Mesendoderm (in vitro differentiated cells): ENCODE measurements around the gene RBM47.

Source experiments
- DNase-seq: peaks from one replicate; pipeline ENCODE4 v3.0.0; 2013
- H2AK5ac ChIP-seq: 2 replicates; pipeline ENCODE4 v1.6.1; 2013; ENCODE audit warnings: low read length, inconsistent platforms
- H2BK120ac ChIP-seq: 2 replicates; pipeline ENCODE4 v1.6.1; 2013; ENCODE audit warnings: low read depth, mild to moderate bottlenecking, low read length, moderate library complexity, mixed read lengths
- H2BK15ac ChIP-seq: replicated peaks from 2 replicates; pipeline ENCODE4 v1.6.1; 2013; ENCODE audit warnings: low read depth, mild to moderate bottlenecking, moderate library complexity
- H2BK5ac ChIP-seq: 2 replicates; pipeline ENCODE4 v1.6.1; 2013; ENCODE audit warnings: low read length, inconsistent platforms
- H3K18ac ChIP-seq: 2 replicates; pipeline ENCODE4 v1.6.1; 2013; ENCODE audit warnings: mild to moderate bottlenecking, low read length, mixed read lengths
- H3K23ac ChIP-seq: one replicate; pipeline ENCODE4 v1.6.1; 2013; ENCODE audit warnings: low read length
- H3K27ac ChIP-seq: 2 replicates; pipeline ENCODE4 v1.5.1; 2013; ENCODE audit warnings: low read depth, mild to moderate bottlenecking, inconsistent platforms, low read length, moderate library complexity
- H3K27me3 ChIP-seq: 2 replicates; pipeline ENCODE4 v1.6.1; 2013; ENCODE audit warnings: low read length, control low read depth, mild to moderate bottlenecking, inconsistent platforms; ENCODE audit not compliant: insufficient read depth, poor library complexity
- H3K36me3 ChIP-seq: 2 replicates; pipeline ENCODE4 v1.6.1; 2013; ENCODE audit warnings: low read length, inconsistent platforms; ENCODE audit not compliant: control insufficient read depth, insufficient read depth
- H3K4ac ChIP-seq: one replicate; pipeline ENCODE4 v1.6.1; 2013; ENCODE audit warnings: low read depth, mild to moderate bottlenecking, low read length, moderate library complexity
- H3K4me1 ChIP-seq: 2 replicates; pipeline ENCODE4 v1.6.1; 2013; ENCODE audit warnings: low read depth, low read length, inconsistent platforms; ENCODE audit not compliant: control insufficient read depth
- H3K4me2 ChIP-seq: 2 replicates; pipeline ENCODE4 v1.6.1; 2013; ENCODE audit warnings: low read length
- H3K4me3 ChIP-seq: 2 replicates; pipeline ENCODE4 v1.5.1; 2013; ENCODE audit warnings: mild to moderate bottlenecking, low read length
- H3K56ac ChIP-seq: one replicate; pipeline ENCODE4 v1.6.1; 2013; ENCODE audit warnings: low read length
- H3K79me1 ChIP-seq: 2 replicates; pipeline ENCODE4 v1.6.1; 2013; ENCODE audit warnings: low read length, inconsistent platforms
- H3K79me2 ChIP-seq: 2 replicates; pipeline ENCODE4 v1.6.1; 2013; ENCODE audit warnings: mild to moderate bottlenecking, low read length; ENCODE audit not compliant: control insufficient read depth, insufficient read depth
- H3K9ac ChIP-seq: 2 replicates; pipeline ENCODE4 v1.6.1; 2013; ENCODE audit warnings: low read length, inconsistent platforms
- H4K5ac ChIP-seq: one replicate; pipeline ENCODE4 v1.6.1; 2013; ENCODE audit warnings: low read length
- H4K8ac ChIP-seq: one replicate; pipeline ENCODE4 v1.6.1; 2013; ENCODE audit warnings: low read depth, mild to moderate bottlenecking, control low read depth, low read length, moderate library complexity
- WGBS: extraction: QIAGEN DNeasy Blood & Tissue Kit; methylation state at CpG from one replicate; pipeline ENCODE4 v1.1.7; 2013; ENCODE audit warnings: low lambda C conversion rate, missing lambda C conversion rate; ENCODE audit not compliant: insufficient coverage; ENCODE audit errors: extremely low coverage; 5-methylcytosine and 5-hydroxymethylcytosine counted together

RBM47 gene

GRCh38 chr4:40601641-40602040 is 28.0 kb downstream of the RBM47 start:
- H3K4me3 ChIP-seq, result no peak overlapping the region
- H3K4me1 ChIP-seq, result no peaks in the 10 kb centered on the region
- no peak overlapping the region for H2BK15ac ChIP-seq
- WGBS, result no CpG with 5 or more reads among the region's 7 CpGs
- H3K18ac ChIP-seq, result no peak overlapping the region
- no peak overlapping the region for H2BK120ac ChIP-seq
- no peaks in the 10 kb centered on the region for H3K79me1 ChIP-seq
- no peak overlapping the region for H4K8ac ChIP-seq
- no peak for DNase-seq
- no peak overlapping the region for H3K56ac ChIP-seq
- H3K9ac ChIP-seq, result no peak overlapping the region
- H3K27ac ChIP-seq, result no peak overlapping the region
- no peak overlapping the region for H3K4me2 ChIP-seq
- H3K23ac ChIP-seq, result no peak overlapping the region
- no peaks in the 10 kb centered on the region for H3K27me3 ChIP-seq
- no peak overlapping the region for H2BK5ac ChIP-seq
- H2AK5ac ChIP-seq, result no peak overlapping the region
- H3K36me3 ChIP-seq, result no peaks in the 10 kb centered on the region
- H3K4ac ChIP-seq, result no peak overlapping the region
- H3K79me2 ChIP-seq, result peaks cover 11% of the 10 kb centered on the region
- H4K5ac ChIP-seq, result no peak overlapping the region

GRCh38 chr4:40600850-40601249 is 28.8 kb downstream of the RBM47 start:
- H3K9ac ChIP-seq, result no peak overlapping the region
- no peak overlapping the region for H2BK120ac ChIP-seq
- H3K79me2 ChIP-seq, result peaks cover 7% of the 10 kb centered on the region
- H3K23ac ChIP-seq, result no peak overlapping the region
- no peak overlapping the region for H2BK5ac ChIP-seq
- no peaks in the 10 kb centered on the region for H3K27me3 ChIP-seq
- H3K18ac ChIP-seq, result no peak overlapping the region
- DNase-seq, result no peak
- no peaks in the 10 kb centered on the region for H3K4me1 ChIP-seq
- H2BK15ac ChIP-seq, result no peak overlapping the region
- no CpG with 5 or more reads among the region's 10 CpGs for WGBS
- H3K36me3 ChIP-seq, result no peaks in the 10 kb centered on the region
- H3K4me3 ChIP-seq, result no peak overlapping the region
- H3K27ac ChIP-seq, result no peak overlapping the region
- H3K4ac ChIP-seq, result no peak overlapping the region
- no peak overlapping the region for H3K56ac ChIP-seq
- H2AK5ac ChIP-seq, result no peak overlapping the region
- no peak overlapping the region for H4K5ac ChIP-seq
- no peaks in the 10 kb centered on the region for H3K79me1 ChIP-seq
- no peak overlapping the region for H4K8ac ChIP-seq
- H3K4me2 ChIP-seq, result no peak overlapping the region

- WGBS, result no CpG with 5 or more reads among the region's 2 CpGs
These were observed 30.2 kb downstream of the RBM47 start for GRCh38 chr4:40599431-40599830.

GRCh38 chr4:40596522-40596921 is 33.1 kb downstream of the RBM47 start:
- no CpG with 5 or more reads among the region's 4 CpGs for WGBS
- Histone ChIP-seq H2BK120ac (no peak overlapping the region), H3K36me3 (no peaks in the 10 kb centered on the region)

More at GRCh38 chr4:40599431-40599830, 30.2 kb downstream of the RBM47 start:
- Histone ChIP-seq H2AK5ac (no peak overlapping the region), H3K56ac (no peak overlapping the region), H3K79me1 (no peaks in the 10 kb centered on the region), H4K8ac (no peak overlapping the region), H3K9ac (no peak overlapping the region), H2BK15ac (no peak overlapping the region), H3K23ac (no peak overlapping the region), H3K4me3 (no peak overlapping the region), H3K4me1 (no peaks in the 10 kb centered on the region), H3K4me2 (no peak overlapping the region), H3K27ac (no peak overlapping the region), H3K4ac (no peak overlapping the region), H3K18ac (no peak overlapping the region), H3K27me3 (no peaks in the 10 kb centered on the region), H3K79me2 (peaks cover 5% of the 10 kb centered on the region), H2BK5ac (no peak overlapping the region), H2BK120ac (no peak overlapping the region), H4K5ac (no peak overlapping the region), H3K36me3 (no peaks in the 10 kb centered on the region)
- no peak for DNase-seq

GRCh38 chr4:40595981-40596380 is 33.7 kb downstream of the RBM47 start:
- Histone ChIP-seq H4K8ac (no peak overlapping the region), H3K18ac (no peak overlapping the region), H3K27ac (no peak overlapping the region), H3K79me2 (peaks cover 2% of the 10 kb centered on the region), H3K23ac (no peak overlapping the region), H4K5ac (no peak overlapping the region), H3K27me3 (no peaks in the 10 kb centered on the region), H3K36me3 (no peaks in the 10 kb centered on the region), H3K4me1 (no peaks in the 10 kb centered on the region), H3K56ac (no peak overlapping the region), H3K4me3 (no peak overlapping the region), H2BK15ac (no peak overlapping the region), H3K9ac (no peak overlapping the region), H3K79me1 (no peaks in the 10 kb centered on the region), H3K4ac (no peak overlapping the region), H2BK5ac (no peak overlapping the region), H3K4me2 (no peak overlapping the region), H2BK120ac (no peak overlapping the region), H2AK5ac (no peak overlapping the region)
- DNase-seq, result peak; percentile 64
- no CpG with 5 or more reads among the region's 5 CpGs for WGBS

More at GRCh38 chr4:40596522-40596921, 33.1 kb downstream of the RBM47 start:
- Histone ChIP-seq H2BK5ac (no peak overlapping the region), H3K4ac (no peak overlapping the region), H3K79me2 (peaks cover 5% of the 10 kb centered on the region), H3K4me1 (no peaks in the 10 kb centered on the region), H3K79me1 (no peaks in the 10 kb centered on the region), H3K56ac (no peak overlapping the region), H3K4me2 (no peak overlapping the region), H3K23ac (no peak overlapping the region), H3K18ac (no peak overlapping the region), H4K5ac (no peak overlapping the region), H4K8ac (no peak overlapping the region), H3K4me3 (no peak overlapping the region), H2AK5ac (no peak overlapping the region), H3K27ac (no peak overlapping the region), H2BK15ac (no peak overlapping the region), H3K9ac (no peak overlapping the region), H3K27me3 (no peaks in the 10 kb centered on the region)
- no peak for DNase-seq
